GM23338 (cell line): ENCODE results near the gene CCR7. TPM values are rescaled to one million over a fixed set of nuclear protein-coding genes. Genes with fewer than 3 reads are reported as not detected.

Experiments
- ATAC-seq: fragments of 200-7000 bp; cut with Tn5 transposase; 3 replicates; pipeline ENCODE4 v1.9.1; 2020
- DNase-seq: peaks from one replicate; pipeline ENCODE4 v3.0.0-alpha.2; 2015; ENCODE audit warnings: low spot score
- H2AFZ ChIP-seq: fragments of 200-600 bp; sonication (generic); 2 replicates; pipeline ENCODE4 v1.8.0; 2016; ENCODE audit warnings: antibody characterized with exemption, mild to moderate bottlenecking, moderate library complexity
- H3F3A ChIP-seq: fragments of 200-600 bp; sonication (generic); replicated peaks from 2 replicates; pipeline ENCODE4 v1.8.0; 2017; ENCODE audit warnings: antibody characterized with exemption, mixed run types, low read depth
- H3K27ac ChIP-seq: fragments of 200-600 bp; sonication (generic); 2 replicates; pipeline ENCODE4 v1.6.1; 2016; ENCODE audit warnings: low read depth
- H3K27me3 ChIP-seq: fragments of 200-600 bp; sonication (generic); 2 replicates; pipeline ENCODE4 v1.8.0; 2016; ENCODE audit warnings: mild to moderate bottlenecking, mixed run types, moderate library complexity; ENCODE audit not compliant: insufficient read depth
- H3K36me3 ChIP-seq: fragments of 200-600 bp; sonication (generic); 2 replicates; pipeline ENCODE4 v1.8.0; 2016; ENCODE audit warnings: mild to moderate bottlenecking; ENCODE audit not compliant: insufficient read depth
- H3K4me1 ChIP-seq: fragments of 200-600 bp; sonication (generic); 2 replicates; pipeline ENCODE4 v1.8.0; 2016; ENCODE audit warnings: mild to moderate bottlenecking, moderate library complexity; ENCODE audit not compliant: insufficient read depth
- H3K4me2 ChIP-seq: fragments of 200-600 bp; sonication (generic); 2 replicates; pipeline ENCODE4 v1.7.1; 2017; ENCODE audit warnings: mixed run types
- H3K4me3 ChIP-seq: fragments of 200-600 bp; sonication (generic); 2 replicates; pipeline ENCODE4 v1.6.1; 2016; ENCODE audit warnings: mixed run types
- H3K79me2 ChIP-seq: fragments of 200-600 bp; sonication (generic); replicated peaks from 2 replicates; pipeline ENCODE4 v1.8.0; 2017; ENCODE audit warnings: mild to moderate bottlenecking; ENCODE audit not compliant: insufficient read depth
- H3K9me2 ChIP-seq: fragments of 200-600 bp; sonication (generic); 2 replicates; pipeline ENCODE4 v1.8.0; 2017; ENCODE audit not compliant: insufficient read depth
- H4K20me1 ChIP-seq: fragments of 200-600 bp; sonication (generic); replicated peaks from 2 replicates; pipeline ENCODE4 v1.8.0; 2017; ENCODE audit warnings: mild to moderate bottlenecking; ENCODE audit not compliant: insufficient read depth
- H3K27ac Mint-ChIP-seq: 2 replicates; pipeline ENCODE4 v1.8.0; 2020; ENCODE audit warnings: inconsistent platforms, mild to moderate bottlenecking, moderate library complexity, mixed read lengths
- H3K27me3 Mint-ChIP-seq: 3 replicates; pipeline ENCODE4 v1.8.0; 2022; ENCODE audit warnings: low read depth, mild to moderate bottlenecking, moderate library complexity, mixed read lengths, inconsistent platforms; ENCODE audit not compliant: insufficient read depth, poor library complexity
- H3K36me3 Mint-ChIP-seq: 3 replicates; pipeline ENCODE4 v1.8.0; 2021; ENCODE audit warnings: low read depth, mild to moderate bottlenecking, inconsistent platforms, moderate library complexity, mixed read lengths
- H3K4me1 Mint-ChIP-seq: 3 replicates; pipeline ENCODE4 v1.8.0; 2020; ENCODE audit warnings: mild to moderate bottlenecking, inconsistent platforms, mixed read lengths
- H3K4me3 Mint-ChIP-seq: 3 replicates; pipeline ENCODE4 v1.8.0; 2021; ENCODE audit warnings: moderate library complexity, mild to moderate bottlenecking, inconsistent platforms, mixed read lengths
- H3K9me3 Mint-ChIP-seq: 3 replicates; pipeline ENCODE4 v1.8.0; 2020; ENCODE audit warnings: moderate library complexity, mild to moderate bottlenecking, inconsistent platforms, mixed read lengths
- CREB1 ChIP-seq: fragments of 250-450 bp; sonication (Bioruptor Pico); IDR thresholded peaks from 2 replicates; pipeline ENCODE4 v1.5.0; 2020; ENCODE audit warnings: low read depth, mild to moderate bottlenecking, moderate library complexity
- CTCF ChIP-seq, 2 experiments: fragments of 200-600 bp in 1 of 2; sonication (generic) in 1 of 2; conservative IDR thresholded peaks; 2 replicates each; pipeline versions ENCODE4 v1.5.1 to v1.6.1; 2016 to 2017; ENCODE audit warnings: antibody characterized with exemption in 2 of 2, low read depth in 2 of 2, mild to moderate bottlenecking in 2 of 2, moderate library complexity in 1 of 2
- ETS1 ChIP-seq: IDR thresholded peaks from 2 replicates; pipeline ENCODE4 v1.6.1; 2016; ENCODE audit warnings: antibody characterized with exemption
- EZH2 ChIP-seq: fragments of 200-600 bp; sonication (generic); IDR thresholded peaks from one replicate; pipeline ENCODE4 v1.8.0; 2017; ENCODE audit warnings: antibody characterized with exemption, mild to moderate bottlenecking, low read depth; ENCODE audit not compliant: unreplicated experiment
- EZH2phosphoT487 ChIP-seq: fragments of 200-600 bp; sonication (generic); IDR thresholded peaks from one replicate; pipeline ENCODE4 v1.8.1; 2018; ENCODE audit warnings: antibody characterized with exemption; ENCODE audit not compliant: unreplicated experiment
- JUNB ChIP-seq: IDR thresholded peaks from one replicate; pipeline ENCODE4 v1.6.1; 2016; ENCODE audit warnings: antibody characterized with exemption; ENCODE audit not compliant: unreplicated experiment
- NANOG ChIP-seq: IDR thresholded peaks from 2 replicates; pipeline ENCODE4 v1.6.1; 2016; ENCODE audit warnings: antibody characterized with exemption, borderline replicate concordance
- POLR2AphosphoS5 ChIP-seq: IDR thresholded peaks from 2 replicates; pipeline ENCODE4 v1.6.1; 2016; ENCODE audit warnings: antibody characterized with exemption, low read depth
- REST ChIP-seq: IDR thresholded peaks from one replicate; pipeline ENCODE4 v1.6.1; 2018; ENCODE audit warnings: antibody characterized with exemption; ENCODE audit not compliant: unreplicated experiment
- STAT1 ChIP-seq: IDR thresholded peaks from one replicate; pipeline ENCODE4 v1.6.1; 2016; ENCODE audit warnings: antibody characterized with exemption; ENCODE audit not compliant: unreplicated experiment
- ZNF331 ChIP-seq: fragments of 250-450 bp; sonication (Bioruptor Pico); IDR thresholded peaks from 2 replicates; pipeline ENCODE4 v1.5.0; 2020; ENCODE audit warnings: low read depth, mild to moderate bottlenecking, moderate library complexity
- polyA plus RNA-seq: library from polyadenylated mRNA; unstranded; fragments of >200 nt; fragmentation: Nextera tagmentation; extraction: Ambion mirVana; gene quantifications from 2 replicates; pipeline ENCODE4 v1.2.1, GENCODE V29; 2016
- total RNA-seq: library from RNA; depleted of rRNA; stranded (reverse); fragments of >200 nt; shearing (Covaris generic); gene quantifications from 2 replicates; pipeline ENCODE4 v1.2.3, GENCODE V29; 2014

The CCR7 gene
- total and polyA plus RNA-seq, 2 experiments from 2014 or later: 0.37 to 0.59 TPM

GRCh38 chr17:40511136-40511535, 54.1 kb downstream of the CCR7 start:
- Mint-ChIP-seq H3K9me3 (no peaks in the 10 kb centered on the region), H3K27ac (no peak overlapping the region), H3K36me3 (no peaks in the 10 kb centered on the region), H3K27me3 (peaks cover 9% of the 10 kb centered on the region), H3K4me3 (no peak overlapping the region), H3K4me1 (peaks cover 20% of the 10 kb centered on the region)
- Histone ChIP-seq H3K36me3 (no peaks in the 10 kb centered on the region), H3F3A (no peaks in the 10 kb centered on the region), H3K27ac (no peak overlapping the region), H3K27me3 (no peaks in the 10 kb centered on the region), H4K20me1 (no peaks in the 10 kb centered on the region), H2AFZ (no peak overlapping the region), H3K4me2 (no peak overlapping the region), H3K4me1 (no peaks in the 10 kb centered on the region), H3K79me2 (no peaks in the 10 kb centered on the region), H3K9me2 (no peaks in the 10 kb centered on the region), H3K4me3 (no peak overlapping the region)
- DNase-seq: no peak
- TF ChIP-seq ETS1 (no peak), ZNF331 (CRISPR knock-in tag) (no peak), NANOG (no peak), CTCF (conservative IDR thresholded peaks at IDR 0.05; ENCODE audit: low read depth in 2 of 2) (no peak), EZH2 (no peak), CREB1 (CRISPR knock-in tag) (no peak), JUNB (no peak), STAT1 (no peak), POLR2AphosphoS5 (no peak)
- no peak for ATAC-seq

GRCh38 chr17:40510328-40510648, 55.0 kb downstream of the CCR7 start:
- Mint-ChIP-seq H3K27ac (no peak overlapping the region), H3K27me3 (peaks cover 9% of the 10 kb centered on the region), H3K36me3 (no peaks in the 10 kb centered on the region), H3K4me3 (no peak overlapping the region), H3K9me3 (no peaks in the 10 kb centered on the region), H3K4me1 (peaks cover 20% of the 10 kb centered on the region)
- no peak overlapping the region for H3K4me3 ChIP-seq
- no peak overlapping the region for H3K4me2 ChIP-seq
- no peaks in the 10 kb centered on the region for H3K79me2 ChIP-seq
- H3K4me1 ChIP-seq: no peaks in the 10 kb centered on the region
- peak overlapping the region; percentile 69; the same call in 1 of the 2 replicates for H2AFZ ChIP-seq
- H3F3A ChIP-seq: no peaks in the 10 kb centered on the region
- H3K27ac ChIP-seq: no peak overlapping the region
- H3K27me3 ChIP-seq: no peaks in the 10 kb centered on the region
- no peaks in the 10 kb centered on the region for H3K36me3 ChIP-seq
- H4K20me1 ChIP-seq: no peaks in the 10 kb centered on the region
- ATAC-seq: peak; percentile 67
- no peaks in the 10 kb centered on the region for H3K9me2 ChIP-seq
- DNase-seq: no peak
- TF ChIP-seq REST (no peak), JUNB (no peak), EZH2phosphoT487 (no peak), EZH2 (no peak)
